ENCODE data around the gene ANO7.

The ANO7 gene

DNA sequence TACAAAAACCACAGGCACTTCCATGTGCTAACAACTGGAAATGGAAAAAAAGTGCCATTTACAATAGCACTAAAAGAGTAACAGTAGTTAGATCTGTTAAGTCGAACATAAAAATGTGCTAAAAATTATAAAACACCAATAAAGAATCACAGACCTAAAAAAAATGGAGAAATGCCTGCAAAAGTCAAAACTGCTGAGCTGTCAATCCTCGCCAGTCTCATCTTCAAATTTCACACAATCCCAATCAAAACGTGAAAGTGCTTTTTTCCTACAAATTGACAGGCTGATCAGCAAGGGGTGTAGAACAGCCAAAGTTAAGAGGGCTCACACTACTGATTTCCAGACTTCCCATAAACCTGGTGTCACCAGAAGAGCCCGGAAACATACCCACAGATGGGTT is 53.2 kb downstream of the ANO7 start:
- in situ Hi-C loops (cut with MboI; ENCODE audit: low sequenced_read_pairs), result no loop called here

GRCh38 chr2:241242306-241242705 is 53.8 kb downstream of the ANO7 start:
- in situ Hi-C loops (cut with MboI; ENCODE audit: low sequenced_read_pairs), result no loop called here

DNA sequence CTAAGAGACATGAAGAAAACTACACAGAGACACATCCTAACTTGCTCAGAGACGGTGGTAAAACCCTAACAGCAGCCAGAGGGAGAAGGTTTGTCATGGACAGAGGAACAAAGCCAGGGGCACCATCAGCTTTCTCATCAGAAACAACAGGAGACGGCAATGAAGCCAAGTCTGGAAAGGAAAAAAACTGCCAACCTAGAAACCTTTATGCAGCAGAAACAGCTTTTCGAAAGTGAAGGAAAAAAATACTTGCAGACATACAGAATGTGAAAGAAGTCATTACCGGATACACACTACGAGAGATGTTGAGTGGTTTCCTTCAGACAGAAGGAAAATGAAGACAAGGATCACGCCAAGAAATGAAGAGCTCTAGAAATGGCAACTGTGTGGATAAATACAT is 55.9 kb downstream of the ANO7 start:
- in situ Hi-C loops (cut with MboI; ENCODE audit: low sequenced_read_pairs), result no loop called here

DNA sequence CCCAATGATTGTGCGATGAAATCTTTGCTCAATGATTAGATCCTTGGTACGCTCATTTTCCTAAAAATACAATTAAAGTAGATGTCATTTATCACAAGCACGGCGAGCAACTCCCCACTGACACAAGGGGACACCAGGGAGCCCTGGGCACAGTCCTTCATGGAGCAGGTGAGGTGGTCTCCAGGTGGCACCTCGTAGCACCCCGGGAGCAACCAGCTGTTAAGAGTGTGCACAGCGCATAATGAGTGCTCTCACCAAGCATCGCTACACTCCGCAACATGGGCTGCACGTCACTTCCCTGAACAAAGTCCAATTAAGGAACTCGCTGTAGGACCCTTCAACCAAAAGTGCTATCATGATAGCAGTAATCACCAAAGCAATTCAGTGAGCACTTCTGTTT is 59.8 kb downstream of the ANO7 start:
- in situ Hi-C loops (cut with MboI; ENCODE audit: low sequenced_read_pairs), result no loop called here

DNA sequence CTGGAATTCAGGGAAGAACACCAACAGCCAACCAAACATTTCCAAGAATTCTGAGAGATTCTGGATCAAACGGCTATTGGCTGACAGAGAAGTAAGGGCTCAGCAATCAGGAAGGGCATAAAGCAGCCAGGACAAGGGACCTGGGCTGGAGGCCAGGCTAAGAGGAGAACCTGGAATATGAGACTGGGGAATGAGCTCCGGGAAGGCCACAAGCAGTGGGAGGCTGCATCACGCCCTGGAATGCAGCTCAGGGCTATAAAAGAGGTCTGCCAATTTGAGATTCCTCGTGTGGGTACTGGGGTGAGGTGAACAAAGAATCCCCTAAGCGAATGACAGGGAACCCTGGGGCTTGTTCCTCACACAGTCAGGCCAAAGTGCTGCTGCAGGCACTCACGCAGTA is 60.4 kb downstream of the ANO7 start:
- in situ Hi-C loops (cut with MboI; ENCODE audit: low sequenced_read_pairs), result no loop called here

GRCh38 chr2:241249654-241250053 is 61.2 kb downstream of the ANO7 start:
- in situ Hi-C loops (cut with MboI; ENCODE audit: low sequenced_read_pairs), result no loop called here

GRCh38 chr2:241252778-241253475 is 64.5 kb downstream of the ANO7 start:
- in situ Hi-C loops (cut with MboI; ENCODE audit: low sequenced_read_pairs), result no loop called here

DNA sequence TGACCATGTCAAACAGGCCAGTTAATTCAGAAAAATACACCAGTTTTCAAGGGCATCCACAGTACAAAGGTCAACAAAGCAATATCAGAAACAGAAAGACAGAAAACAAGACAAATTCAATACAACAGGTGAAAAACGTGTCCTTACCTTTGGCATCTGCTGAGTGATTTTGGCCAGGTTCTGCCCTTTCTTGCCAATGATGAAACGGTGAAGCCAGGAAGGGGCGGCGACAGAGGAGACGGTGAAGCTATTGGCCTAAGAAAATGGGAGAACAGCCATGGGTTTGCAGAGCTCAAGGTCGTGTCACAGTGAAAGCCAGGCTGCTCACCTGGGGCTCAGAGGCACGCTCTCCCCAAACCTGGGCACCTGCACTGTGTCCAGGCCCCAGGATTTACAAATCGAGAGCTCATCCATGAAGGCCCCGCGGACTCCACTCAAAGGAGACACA is 66.5 kb downstream of the ANO7 start:
- in situ Hi-C loops (cut with MboI; ENCODE audit: low sequenced_read_pairs), result no loop called here

DNA sequence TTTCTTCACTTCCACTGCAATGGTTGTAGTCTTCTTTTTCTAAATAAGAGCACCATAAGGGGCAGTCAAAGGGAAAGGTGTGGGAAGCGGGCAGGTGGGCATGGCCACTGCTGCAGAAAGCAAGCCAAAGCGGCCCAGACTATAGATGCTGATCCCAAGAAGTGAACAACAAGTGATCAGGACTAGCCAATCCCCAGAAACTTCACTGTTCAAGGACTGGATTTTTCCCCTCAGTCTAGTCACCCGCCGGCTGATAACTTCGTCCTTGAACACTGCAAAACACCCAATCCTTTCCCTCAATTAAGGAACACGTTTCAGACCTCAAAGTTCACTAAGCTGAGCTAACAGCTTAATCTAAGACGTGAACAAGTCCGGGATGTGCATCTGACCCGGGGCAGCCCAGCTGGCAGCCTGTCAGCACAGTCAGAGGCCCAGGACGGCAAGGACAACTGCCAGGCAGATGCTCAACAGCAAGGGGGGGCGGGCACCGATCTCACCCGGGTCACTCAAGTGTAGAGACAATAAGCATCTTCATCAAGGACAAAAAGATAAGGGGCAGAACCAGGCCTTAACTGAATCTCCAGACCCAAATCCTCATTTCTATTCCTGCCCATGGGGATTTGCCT is 67.2 kb downstream of the ANO7 start:
- in situ Hi-C loops (cut with MboI; ENCODE audit: low sequenced_read_pairs), result no loop called here

GRCh38 chr2:241256168-241256545 is 67.7 kb downstream of the ANO7 start:
- in situ Hi-C loops (cut with MboI; ENCODE audit: low sequenced_read_pairs), result no loop called here

- in situ Hi-C loops (cut with MboI; ENCODE audit: low sequenced_read_pairs), result no loop called here
These were observed 69.0 kb downstream of the ANO7 start for GRCh38 chr2:241257419-241258032.

- in situ Hi-C loops (cut with MboI; ENCODE audit: low sequenced_read_pairs), result no loop called here
These were observed 70.2 kb downstream of the ANO7 start for GRCh38 chr2:241258505-241259280.

DNA sequence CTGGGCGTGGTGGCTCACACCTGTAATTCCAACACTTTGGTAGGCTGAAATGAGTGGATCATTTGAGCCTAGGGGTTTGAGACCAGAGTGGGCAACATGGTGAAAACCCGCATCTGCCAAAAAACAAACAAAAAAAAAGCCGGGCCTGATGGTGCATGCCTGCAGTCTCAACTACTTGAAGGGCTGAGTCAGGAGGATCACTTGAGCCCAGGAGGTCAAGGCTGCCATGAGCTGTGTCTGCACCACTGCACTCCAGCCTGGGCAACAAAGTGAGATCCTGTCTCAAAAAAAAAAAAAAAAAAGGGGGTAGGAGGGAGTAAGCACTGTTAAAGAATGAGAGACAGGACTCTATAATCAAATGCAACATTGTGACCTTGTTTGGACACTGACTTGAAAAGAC is 72.4 kb downstream of the ANO7 start:
- in situ Hi-C loops (cut with MboI; ENCODE audit: low sequenced_read_pairs), result no loop called here

DNA sequence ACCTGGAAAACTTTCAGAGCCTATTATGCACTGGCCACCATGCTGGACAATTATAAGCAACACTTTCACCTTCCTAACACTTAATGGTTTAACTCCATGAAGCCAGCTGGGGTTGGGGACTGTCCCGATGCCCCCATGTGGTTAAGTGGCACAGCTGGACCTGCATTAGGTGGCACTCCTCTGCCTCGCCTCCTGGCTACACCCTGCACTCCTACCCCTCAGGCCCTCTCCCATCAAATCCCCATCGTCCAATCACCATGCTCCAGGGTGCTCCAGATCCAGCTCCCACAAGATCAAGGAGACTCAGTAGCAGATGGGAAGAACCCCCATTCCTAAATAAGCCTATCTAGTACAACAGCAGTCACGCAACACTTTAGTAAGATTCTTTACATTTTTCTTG is 73.2 kb downstream of the ANO7 start:
- in situ Hi-C loops (cut with MboI; ENCODE audit: low sequenced_read_pairs), result no loop called here

GRCh38 chr2:241263061-241263460 is 74.6 kb downstream of the ANO7 start:
- in situ Hi-C loops (cut with MboI; ENCODE audit: low sequenced_read_pairs), result no loop called here

DNA sequence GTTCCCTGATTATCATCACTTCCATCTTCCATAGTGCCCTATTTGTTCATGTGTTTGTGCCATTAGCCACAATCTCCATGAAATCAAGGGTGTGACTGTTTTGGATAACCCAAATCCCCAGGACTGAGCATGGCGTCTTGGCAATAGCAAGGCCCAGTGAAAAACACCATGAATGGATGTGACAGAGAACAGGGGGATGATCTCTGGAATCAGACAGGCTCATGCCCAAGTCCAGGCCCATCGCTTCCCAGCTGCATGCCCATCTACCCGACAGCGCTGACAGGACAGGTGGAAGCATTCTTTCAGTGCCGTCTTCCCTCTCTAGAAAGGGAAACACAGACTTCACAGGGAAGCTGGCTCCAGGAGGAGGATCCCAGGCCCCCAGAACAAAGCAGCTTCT is 77.0 kb downstream of the ANO7 start:
- in situ Hi-C loops (cut with MboI; ENCODE audit: low sequenced_read_pairs), result no loop called here

DNA sequence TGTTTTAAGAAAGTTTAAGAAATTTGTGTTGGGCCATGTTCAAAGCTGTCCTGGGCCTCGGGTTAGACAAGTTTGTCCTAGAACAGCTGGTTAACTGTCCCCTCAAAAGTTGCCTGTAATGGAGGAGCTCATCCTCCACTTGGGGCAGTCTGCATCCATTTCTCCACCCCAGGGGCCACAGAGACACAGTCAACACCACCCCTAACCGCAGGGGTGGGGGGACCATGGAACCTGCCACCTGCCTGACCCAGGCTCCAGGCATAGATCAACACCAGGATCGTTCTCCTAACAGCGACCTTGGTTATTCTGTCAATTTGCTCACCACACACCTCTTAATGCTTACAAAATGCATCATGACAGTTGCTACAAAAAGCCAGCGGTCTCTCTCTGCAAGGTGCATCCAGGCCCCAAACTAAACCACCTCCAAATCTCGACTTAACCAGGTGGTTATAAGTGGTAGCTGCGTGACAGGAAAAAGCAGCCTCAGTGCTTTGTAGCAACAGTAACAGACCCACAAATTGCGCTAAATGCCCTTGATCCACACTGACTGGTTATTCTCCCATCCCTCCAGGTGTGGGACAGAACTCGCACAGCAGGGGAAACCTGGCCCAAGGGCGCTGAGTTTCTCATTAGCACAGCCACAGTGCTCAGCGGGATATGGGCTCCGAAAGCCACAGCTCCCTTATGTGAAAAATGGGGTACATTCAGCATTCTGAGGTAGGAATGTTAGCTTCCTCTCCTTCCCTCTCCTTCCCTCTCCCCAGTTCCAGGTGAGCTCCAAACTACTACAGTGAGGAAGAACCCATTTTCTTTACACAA is 79.0 kb downstream of the ANO7 start:
- in situ Hi-C loops (cut with MboI; ENCODE audit: low sequenced_read_pairs), result no loop called here

- in situ Hi-C loops (cut with MboI; ENCODE audit: low sequenced_read_pairs), result no loop called here
These were observed 79.8 kb downstream of the ANO7 start for GRCh38 chr2:241268306-241268705.

- in situ Hi-C loops (cut with MboI; ENCODE audit: low sequenced_read_pairs), result no loop called here
These were observed 80.4 kb downstream of the ANO7 start for GRCh38 chr2:241268716-241269445.
